Endodermal cell (in vitro differentiated cells): ENCODE results near the gene CAPZB. TPM values are rescaled to one million over a fixed set of nuclear protein-coding genes. Genes with fewer than 3 reads are reported as not detected.

Experiments
- DNase-seq: peaks from one replicate; pipeline ENCODE4 v3.0.0-alpha.2; 2017
- H3K27ac ChIP-seq: 2 replicates; pipeline ENCODE4 v1.5.1; 2013; ENCODE audit warnings: mild to moderate bottlenecking, low read depth, low read length, moderate library complexity
- H3K27me3 ChIP-seq: 2 replicates; pipeline ENCODE4 v1.6.1; 2013; ENCODE audit warnings: mild to moderate bottlenecking, low read length, moderate library complexity; ENCODE audit not compliant: insufficient read depth, control insufficient read depth, poor library complexity, severe bottlenecking
- H3K36me3 ChIP-seq: 2 replicates; pipeline ENCODE4 v1.7.0; 2013; ENCODE audit warnings: mild to moderate bottlenecking, low read length, moderate library complexity; ENCODE audit not compliant: control insufficient read depth, insufficient read depth
- H3K4me1 ChIP-seq: one replicate; pipeline ENCODE4 v1.7.0; 2013; ENCODE audit warnings: low read length; ENCODE audit not compliant: control insufficient read depth, insufficient read depth
- H3K4me3 ChIP-seq: 2 replicates; pipeline ENCODE4 v1.5.1; 2013; ENCODE audit warnings: mild to moderate bottlenecking, low read length, moderate library complexity
- H3K9ac ChIP-seq: 2 replicates; pipeline ENCODE4 v1.6.1; 2013; ENCODE audit warnings: mild to moderate bottlenecking, low read length, moderate library complexity; ENCODE audit not compliant: poor library complexity, severe bottlenecking; ENCODE audit errors: extremely low read depth
- H3K9me3 ChIP-seq: 2 replicates; pipeline ENCODE4 v1.6.1; 2013; ENCODE audit warnings: mild to moderate bottlenecking, low read length, moderate library complexity; ENCODE audit not compliant: control insufficient read depth
- H3K27ac Mint-ChIP-seq: 2 replicates; pipeline ENCODE4 v1.8.0; 2020; ENCODE audit warnings: mixed read lengths
- H3K27me3 Mint-ChIP-seq: 2 replicates; pipeline ENCODE4 v1.8.0; 2021; ENCODE audit warnings: mild to moderate bottlenecking, mixed read lengths; ENCODE audit not compliant: insufficient read depth
- H3K36me3 Mint-ChIP-seq: 2 replicates; pipeline ENCODE4 v1.8.0; 2020; ENCODE audit warnings: low read depth, mixed read lengths
- H3K4me1 Mint-ChIP-seq: 2 replicates; pipeline ENCODE4 v1.8.0; 2020; ENCODE audit warnings: mixed read lengths
- H3K4me3 Mint-ChIP-seq: 2 replicates; pipeline ENCODE4 v1.8.0; 2020; ENCODE audit warnings: mild to moderate bottlenecking, moderate library complexity, mixed read lengths
- H3K9me3 Mint-ChIP-seq: 2 replicates; pipeline ENCODE4 v1.8.0; 2020; ENCODE audit warnings: mild to moderate bottlenecking, mixed read lengths
- CTCF ChIP-seq: fragments of 200-600 bp; sonication (generic); conservative IDR thresholded peaks from 2 replicates; pipeline ENCODE4 v1.5.0; 2021; ENCODE audit warnings: antibody characterized with exemption, mild to moderate bottlenecking
- WGBS, 2 experiments: methylation state at CpG; one replicate each; pipeline versions ENCODE4 v1.1.5 to v1.1.7; 2013; ENCODE audit warnings: missing lambda C conversion rate in 2 of 2, mixed read lengths in 1 of 2; ENCODE audit not compliant: insufficient coverage in 1 of 2, insufficient read length in 1 of 2; 5-methylcytosine and 5-hydroxymethylcytosine counted together
- total RNA-seq, 2 donors: library from RNA; stranded (reverse); fragmentation: NEBNext Ultra II Directional in 1 of 2; extraction: Animal tissue kit (Norgen Biotek cat#: 25700) in 1 of 2; gene quantifications; 2 replicates in 1 of 2; 3 replicates in 1 of 2; pipeline ENCODE4 v1.2.1, GENCODE V29; 2021

Gene CAPZB
- total RNA-seq, 2 donors from 2014 or later = 334 to 362 TPM

DNA sequence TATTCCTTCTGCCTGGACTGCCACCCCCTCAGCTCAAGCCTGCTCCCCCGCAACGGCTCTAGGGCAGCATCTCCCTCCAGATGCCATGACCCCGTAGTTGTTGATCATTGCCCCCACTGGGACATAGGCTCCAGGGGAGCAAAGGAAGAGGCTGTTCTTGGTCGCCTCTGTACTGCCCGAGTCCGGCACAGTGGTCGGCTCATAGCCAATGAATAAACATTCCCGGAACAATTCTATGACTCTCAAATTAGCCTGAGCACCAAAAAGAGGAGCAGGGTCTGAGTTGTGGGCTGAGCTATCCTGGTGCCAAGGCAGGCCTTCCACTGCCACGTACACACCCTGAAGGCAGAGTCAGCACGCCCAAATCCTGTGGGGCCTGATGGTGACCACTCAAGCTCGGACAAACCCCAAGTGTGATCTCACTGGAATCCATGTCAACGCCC is 33.1 kb downstream of the CAPZB start:
- no peak overlapping the region for H3K9ac ChIP-seq
- no peak overlapping the region for H3K4me3 Mint-ChIP-seq
- no peak overlapping the region for H3K4me3 ChIP-seq
- H3K27ac ChIP-seq = no peak overlapping the region
- no peaks in the 10 kb centered on the region for H3K27me3 Mint-ChIP-seq
- H3K36me3 ChIP-seq = peaks cover 24% of the 10 kb centered on the region
- peaks cover 12% of the 10 kb centered on the region for H3K36me3 Mint-ChIP-seq
- no peaks in the 10 kb centered on the region for H3K9me3 ChIP-seq
- H3K27me3 ChIP-seq = no peaks in the 10 kb centered on the region
- WGBS, 2 experiments = 93 to 95% methylated on average over 3 to 12 of the region's 12 CpGs
- H3K9me3 Mint-ChIP-seq = no peaks in the 10 kb centered on the region
- H3K4me1 Mint-ChIP-seq = peaks cover 65% of the 10 kb centered on the region
- peaks cover 47% of the 10 kb centered on the region for H3K4me1 ChIP-seq
- DNase-seq = no peak
- TF ChIP-seq CTCF = no peak
- no peak overlapping the region for H3K27ac Mint-ChIP-seq

DNA sequence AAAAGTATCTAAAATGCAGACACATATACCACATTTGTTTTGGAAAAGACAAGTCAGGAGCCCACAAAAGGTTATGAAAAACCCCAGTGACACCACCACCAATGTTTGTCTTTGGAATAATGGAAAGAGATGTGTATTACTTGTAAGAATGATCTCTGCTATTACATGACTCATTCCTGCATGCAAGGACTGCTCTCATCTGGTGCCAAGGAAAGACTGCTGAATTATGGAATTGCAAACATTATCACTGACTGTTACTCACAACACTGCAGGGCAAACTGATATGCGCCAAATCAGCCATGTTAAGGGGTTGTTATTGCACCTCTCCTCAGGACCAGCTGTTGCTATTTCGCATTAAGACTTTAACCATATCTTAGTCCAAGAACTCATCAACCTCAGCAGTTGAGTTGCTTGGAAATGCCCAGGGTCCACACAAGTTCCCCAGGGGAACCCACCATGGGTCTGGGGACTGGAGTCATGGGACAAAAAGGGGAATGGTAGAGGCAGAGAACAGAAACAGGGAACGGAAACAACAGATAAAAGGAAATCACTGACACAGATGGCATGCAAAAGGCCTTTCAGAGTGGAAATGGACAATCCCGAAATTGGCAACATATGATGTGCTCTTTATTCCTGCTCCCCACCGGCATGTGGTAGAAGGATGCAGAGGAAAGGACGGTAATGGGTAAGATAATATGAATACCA is 34.4 kb downstream of the CAPZB start:
- TF ChIP-seq CTCF = no peak
- Mint-ChIP-seq H3K36me3 (peaks cover 16% of the 10 kb centered on the region), H3K4me1 (peaks cover 62% of the 10 kb centered on the region), H3K27ac (peak overlapping the region; percentile 1), H3K27me3 (no peaks in the 10 kb centered on the region), H3K9me3 (no peaks in the 10 kb centered on the region), H3K4me3 (no peak overlapping the region)
- Histone ChIP-seq H3K9ac (no peak overlapping the region), H3K9me3 (no peaks in the 10 kb centered on the region), H3K27ac (no peak overlapping the region), H3K4me1 (peaks cover 36% of the 10 kb centered on the region), H3K27me3 (no peaks in the 10 kb centered on the region), H3K36me3 (peaks cover 24% of the 10 kb centered on the region), H3K4me3 (no peak overlapping the region)
- no peak for DNase-seq
- 89 to 100% methylated on average over 3 to 6 of the region's 6 CpGs for WGBS, 2 experiments

GRCh38 chr1:19449454-19450228 is 35.7 kb downstream of the CAPZB start:
- H3K27ac ChIP-seq = no peak overlapping the region
- no peak overlapping the region for H3K4me3 ChIP-seq
- peak overlapping the region; percentile 79 for H3K27ac Mint-ChIP-seq

More at GRCh38 chr1:19449454-19450228, 35.7 kb downstream of the CAPZB start:
- peaks cover 16% of the 10 kb centered on the region for H3K36me3 Mint-ChIP-seq
- H3K9me3 Mint-ChIP-seq = no peaks in the 10 kb centered on the region
- no peaks in the 10 kb centered on the region for H3K9me3 ChIP-seq
- 84 to 92% methylated on average over 12 to 13 of the region's 13 CpGs for WGBS, 2 experiments
- DNase-seq = peak; percentile 41
- peaks cover 24% of the 10 kb centered on the region for H3K36me3 ChIP-seq
- no peaks in the 10 kb centered on the region for H3K27me3 Mint-ChIP-seq
- H3K4me3 Mint-ChIP-seq = no peak overlapping the region
- H3K9ac ChIP-seq = no peak overlapping the region
- H3K27me3 ChIP-seq = no peaks in the 10 kb centered on the region
- H3K4me1 Mint-ChIP-seq = peaks cover 56% of the 10 kb centered on the region
- no peak for TF ChIP-seq CTCF
- peaks cover 25% of the 10 kb centered on the region for H3K4me1 ChIP-seq
